K562 (cell line): ENCODE measurements around the gene TSC22D2. TPM values are rescaled to one million over a fixed set of nuclear protein-coding genes. Genes with fewer than 3 reads are reported as not detected.

ENCODE experiments used
- ATAC-seq: fragments of 200-7000 bp; cut with Tn5 transposase; 3 replicates; pipeline ENCODE4 v1.9.1; 2020; ENCODE audit warnings: moderate library complexity
- BruUV-seq: library from RNA; stranded (reverse); fragments of 400-500 nt; replicated peaks from 2 replicates; lab custom pipeline; 2021; lab: Mats Ljungman, UMichigan
- CTCF ChIA-PET: fragments of 300-600 bp; formaldehyde crosslinking; extraction: SDS; loops from one replicate; lab custom pipeline; 2021; ENCODE audit warnings: low intra/inter-chr PET ratio; lab: Yijun Ruan, JAX
- POLR2A ChIA-PET: fragments of 300-600, 350-650 bp; sonication (Branson Sonifier 250); formaldehyde crosslinking; extraction: SDS; loops from one replicate; lab custom pipeline; 2021; ENCODE audit warnings: antibody characterized with exemption, inconsistent platforms; lab: Yijun Ruan, JAX
- DNase-seq, 4 experiments: peaks; one replicate each; pipeline versions ENCODE4 v3.0.0 to v3.0.0-alpha.2; 2011 to 2018; ENCODE audit warnings: low spot score in 3 of 4, mixed read lengths in 3 of 4; ENCODE audit errors: extremely low read depth in 1 of 4
- FAIRE-seq: peaks from 2 replicates; lab custom pipeline; 2011; peaks lifted over from hg19 to GRCh38; lab: Jason Lieb, UNC
- H2AFZ ChIP-seq: 2 replicates; pipeline ENCODE4 v1.6.0; 2011; ENCODE audit warnings: low read depth, low read length, control low read depth, inconsistent platforms
- H3K27ac ChIP-seq: fragments of 200-600 bp; 3 replicates; pipeline ENCODE4 v1.8.0; 2011; ENCODE audit warnings: low read depth, mild to moderate bottlenecking, control low read depth, inconsistent platforms, low read length, moderate library complexity, mixed read lengths; ENCODE audit errors: extremely low read depth
- H3K27me3 ChIP-seq, 2 experiments: fragments of 300-600 bp in 1 of 2; 2 replicates in 1 of 2; 3 replicates in 1 of 2; pipeline versions ENCODE4 v1.6.0 to v1.8.0; 2011; ENCODE audit warnings: inconsistent platforms in 2 of 2, low read length in 2 of 2, mild to moderate bottlenecking in 1 of 2, mixed read lengths in 1 of 2, moderate library complexity in 1 of 2; ENCODE audit not compliant: control insufficient read depth in 2 of 2, insufficient read depth in 2 of 2
- H3K36me3 ChIP-seq: fragments of 300-600 bp; 3 replicates; pipeline ENCODE4 v1.8.0; 2011; ENCODE audit warnings: mild to moderate bottlenecking, low read length, inconsistent platforms; ENCODE audit not compliant: control insufficient read depth, insufficient read depth
- H3K4me1 ChIP-seq, 2 experiments: fragments of 200-600 bp in 1 of 2; replicated peaks in 1 of 2; 2 replicates in 1 of 2; 3 replicates in 1 of 2; pipeline versions ENCODE4 v1.5.1 to v1.8.0; 2011; ENCODE audit warnings: inconsistent platforms in 2 of 2, low read length in 2 of 2, mild to moderate bottlenecking in 1 of 2, mixed read lengths in 1 of 2, moderate library complexity in 1 of 2; ENCODE audit not compliant: control insufficient read depth in 2 of 2, insufficient read depth in 2 of 2
- H3K4me2 ChIP-seq: 2 replicates; pipeline ENCODE4 v1.6.1; 2011; ENCODE audit warnings: low read length, control low read depth, inconsistent platforms, mixed read lengths; ENCODE audit not compliant: insufficient read depth
- H3K4me3 ChIP-seq: fragments of 200-600 bp; sonication (generic), shearing (Covaris generic); 2 replicates; pipeline ENCODE4 v1.5.1; 2016; ENCODE audit warnings: control low read depth, inconsistent platforms
- H3K79me2 ChIP-seq: fragments of 200-600 bp; 3 replicates; pipeline ENCODE4 v1.8.0; 2011; ENCODE audit warnings: low read length, inconsistent platforms; ENCODE audit not compliant: control insufficient read depth, insufficient read depth
- H3K9ac ChIP-seq, 2 experiments: 2 replicates each; pipeline versions ENCODE4 v1.6.0 to v1.6.1; 2011; ENCODE audit warnings: low read depth in 2 of 2, low read length in 2 of 2, control low read depth in 1 of 2, inconsistent platforms in 1 of 2, mild to moderate bottlenecking in 1 of 2, mixed read lengths in 1 of 2; ENCODE audit not compliant: insufficient read depth in 1 of 2
- H3K9me1 ChIP-seq: one replicate; pipeline ENCODE4 v1.6.0; 2011; ENCODE audit warnings: inconsistent platforms, mild to moderate bottlenecking, low read length, moderate library complexity; ENCODE audit not compliant: control insufficient read depth, insufficient read depth
- H3K9me3 ChIP-seq: replicated peaks from 2 replicates; pipeline ENCODE4 v1.5.1; 2011; ENCODE audit warnings: low read depth, low read length, inconsistent platforms; ENCODE audit not compliant: control insufficient read depth, insufficient read depth
- H4K20me1 ChIP-seq: replicated peaks from 2 replicates; pipeline ENCODE4 v1.6.1; 2011; ENCODE audit warnings: low read length, inconsistent platforms, mixed read lengths; ENCODE audit not compliant: control insufficient read depth, insufficient read depth
- BACH1 ChIP-seq: fragments of 200-800 bp; sonication (Bioruptor generic); IDR thresholded peaks from 2 replicates; pipeline ENCODE4 v1.6.1; 2016; ENCODE audit warnings: missing genetic modification characterization, missing compliant biosample characterization
- CBFA2T3 ChIP-seq: fragments of 450-650 bp; IDR thresholded peaks from 2 replicates; pipeline ENCODE4 v1.6.1; 2017
- HMG20B ChIP-seq: fragments of 250-450 bp; sonication (Bioruptor Pico); IDR thresholded peaks from 2 replicates; pipeline ENCODE4 v1.5.0; 2021; ENCODE audit warnings: mild to moderate bottlenecking
- PCBP1 ChIP-seq: fragments of 200-400 bp; formaldehyde crosslinking; IDR thresholded peaks from 2 replicates; pipeline ENCODE4 v1.6.1; 2018; ENCODE audit warnings: mild to moderate bottlenecking, low read depth, low read length; ENCODE audit not compliant: poor library complexity, severe bottlenecking
- RBM17 ChIP-seq: fragments of 200-400 bp; formaldehyde crosslinking; IDR thresholded peaks from 2 replicates; pipeline ENCODE4 v1.6.1; 2017; ENCODE audit warnings: low read depth, mild to moderate bottlenecking, low read length, borderline replicate concordance
- SIX5 ChIP-seq, 2 experiments: IDR thresholded peaks; 2 replicates each; pipeline ENCODE4 v1.6.1; 2011; ENCODE audit warnings: low read length in 2 of 2, borderline replicate concordance in 1 of 2, low read depth in 1 of 2, mild to moderate bottlenecking in 1 of 2, moderate library complexity in 1 of 2; ENCODE audit not compliant: insufficient read depth in 1 of 2
- SNRNP70 ChIP-seq: fragments of 200-400 bp; formaldehyde crosslinking; optimal IDR thresholded peaks from 2 replicates; pipeline ENCODE3; 2017; ENCODE audit warnings: low read depth, low read length
- TRIM28 ChIP-seq: fragments of 450-650 bp; IDR thresholded peaks from 2 replicates; pipeline ENCODE4 v1.6.1; 2017
- ZNF586 ChIP-seq: fragments of 450-650 bp; formaldehyde crosslinking; conservative IDR thresholded peaks from 2 replicates; pipeline ENCODE4 v1.4.0; 2020; ENCODE audit warnings: mild to moderate bottlenecking, moderate library complexity
- WGBS: fragments of 100-300 bp; shearing (Covaris generic); methylation state at CpG from one replicate; pipeline ENCODE4 v1.1.6; 2016; ENCODE audit warnings: low coverage, mixed read lengths; ENCODE audit not compliant: insufficient coverage; ENCODE audit errors: missing lambda C conversion rate; 5-methylcytosine and 5-hydroxymethylcytosine counted together
- in situ Hi-C: fragments of 300-500 bp; cut with MboI; formaldehyde crosslinking; loops from 4 replicates; pipeline ENCODE4 v1.15.0; 2018; ENCODE audit warnings: inconsistent platforms, mixed read lengths
- intact Hi-C: fragments of 100-400 bp; cut with micrococcal nuclease; formaldehyde crosslinking; loops from 2 replicates; pipeline ENCODE4 v1.14.2; 2022
- polyA plus RNA-seq, 8 experiments: library from polyadenylated mRNA; depleted of rRNA in 4 of 8; stranded (reverse) in 5 of 8; unstranded in 3 of 8; fragments of >200 nt; fragmentation: Nextera tagmentation in 2 of 8; fragmentation: Illumina TruSeq in 1 of 8; extraction: Ambion mirVana in 2 of 8; extraction: Trizol in 1 of 8; gene quantifications; 2 replicates each; pipeline versions ENCODE4 v1.2.1 to v1.2.3, GENCODE V29; 2011 to 2014; ENCODE audit warnings: inconsistent platforms in 1 of 8, missing spikeins in 1 of 8
- total RNA-seq, 7 experiments: library from RNA; depleted of rRNA in 6 of 7; stranded (reverse); fragments of >200 nt in 6 of 7; fragmentation: Illumina TruSeq in 2 of 7; extraction: Trizol in 2 of 7; gene quantifications; 2 replicates each; pipeline versions ENCODE4 v1.2.1 to v1.2.3, GENCODE V29; 2011 to 2021; ENCODE audit warnings: low replicate concordance in 1 of 7
- TF ChIP-seq, protein P1 (sequence below), 2 experiments: fragments of 450-650 bp; IDR thresholded peaks; 2 replicates each; pipeline ENCODE4 v1.6.1; 2016; ENCODE audit warnings: mild to moderate bottlenecking in 2 of 2, borderline replicate concordance in 1 of 2, low read depth in 1 of 2, moderate library complexity in 1 of 2
- TF ChIP-seq, protein P2 (sequence below): sonication (generic); formaldehyde crosslinking; IDR thresholded peaks from 2 replicates; pipeline ENCODE4 v1.8.1; 2022; ENCODE audit warnings: missing genetic modification reagents
- TF ChIP-seq, protein P3 (sequence below): sonication (generic); formaldehyde crosslinking; IDR thresholded peaks from 2 replicates; pipeline ENCODE4 v1.8.0; 2023; ENCODE audit warnings: mild to moderate bottlenecking, missing genetic modification reagents

TSC22D2 gene
- total and polyA plus RNA-seq, 9 of the 15 experiments (the other 6 are each of a cell fraction or from before 2014, with no cell fraction given): 5.5 to 44.0 (median 19.3) TPM

DNA sequence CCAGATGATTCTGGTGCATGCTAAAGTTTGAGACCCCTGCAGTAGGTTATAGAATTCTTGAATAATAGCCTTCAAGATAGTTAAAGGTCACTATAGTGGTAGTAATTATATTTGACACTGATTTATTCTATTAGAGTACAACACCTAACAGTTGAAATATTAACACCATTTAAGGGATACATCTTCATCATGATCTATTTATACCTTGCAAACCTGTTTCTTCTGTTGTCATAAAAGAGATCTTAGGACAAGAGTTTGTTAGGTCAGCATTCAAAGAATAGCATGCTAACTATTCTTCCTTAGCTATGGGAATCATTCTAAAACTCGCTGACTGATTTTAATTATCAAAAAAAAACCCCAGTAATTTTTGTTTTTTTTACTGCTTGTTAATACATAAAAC, 46.5 kb downstream of the TSC22D2 start:
- 100% methylated on average over 1 of the region's 1 CpG for WGBS
- Histone ChIP-seq H3K4me1 (peaks cover 18 to 34% of the 10 kb centered on the region in 2 experiments), H4K20me1 (no peaks in the 10 kb centered on the region), H3K79me2 (peaks cover 83% of the 10 kb centered on the region), H2AFZ (no peak overlapping the region), H3K27ac (no peak overlapping the region), H3K9me1 (no peaks in the 10 kb centered on the region), H3K27me3 (no peaks in the 10 kb centered on the region), H3K4me3 (no peak overlapping the region), H3K36me3 (peaks cover 54% of the 10 kb centered on the region), H3K9ac (no peak overlapping the region), H3K9me3 (no peaks in the 10 kb centered on the region), H3K4me2 (no peak overlapping the region)
- BruUV-seq: no TSS peak
- ChIA-PET CTCF (no interaction called here), POLR2A (interaction anchor here (0.6 kb wide), 1 partner anchor 689 kb away, joined by 3 read pairs; no protein-coding TSS in a partner anchor)
- in situ Hi-C loops (no loop called here), intact Hi-C loops (no loop called here)
- ATAC-seq: no peak
- FAIRE-seq: no peak
- DNase-seq: no peak
- no peak for TF ChIP-seq TRIM28
- no peak for TF ChIP-seq RBM17
- TF ChIP-seq, protein P1, sequence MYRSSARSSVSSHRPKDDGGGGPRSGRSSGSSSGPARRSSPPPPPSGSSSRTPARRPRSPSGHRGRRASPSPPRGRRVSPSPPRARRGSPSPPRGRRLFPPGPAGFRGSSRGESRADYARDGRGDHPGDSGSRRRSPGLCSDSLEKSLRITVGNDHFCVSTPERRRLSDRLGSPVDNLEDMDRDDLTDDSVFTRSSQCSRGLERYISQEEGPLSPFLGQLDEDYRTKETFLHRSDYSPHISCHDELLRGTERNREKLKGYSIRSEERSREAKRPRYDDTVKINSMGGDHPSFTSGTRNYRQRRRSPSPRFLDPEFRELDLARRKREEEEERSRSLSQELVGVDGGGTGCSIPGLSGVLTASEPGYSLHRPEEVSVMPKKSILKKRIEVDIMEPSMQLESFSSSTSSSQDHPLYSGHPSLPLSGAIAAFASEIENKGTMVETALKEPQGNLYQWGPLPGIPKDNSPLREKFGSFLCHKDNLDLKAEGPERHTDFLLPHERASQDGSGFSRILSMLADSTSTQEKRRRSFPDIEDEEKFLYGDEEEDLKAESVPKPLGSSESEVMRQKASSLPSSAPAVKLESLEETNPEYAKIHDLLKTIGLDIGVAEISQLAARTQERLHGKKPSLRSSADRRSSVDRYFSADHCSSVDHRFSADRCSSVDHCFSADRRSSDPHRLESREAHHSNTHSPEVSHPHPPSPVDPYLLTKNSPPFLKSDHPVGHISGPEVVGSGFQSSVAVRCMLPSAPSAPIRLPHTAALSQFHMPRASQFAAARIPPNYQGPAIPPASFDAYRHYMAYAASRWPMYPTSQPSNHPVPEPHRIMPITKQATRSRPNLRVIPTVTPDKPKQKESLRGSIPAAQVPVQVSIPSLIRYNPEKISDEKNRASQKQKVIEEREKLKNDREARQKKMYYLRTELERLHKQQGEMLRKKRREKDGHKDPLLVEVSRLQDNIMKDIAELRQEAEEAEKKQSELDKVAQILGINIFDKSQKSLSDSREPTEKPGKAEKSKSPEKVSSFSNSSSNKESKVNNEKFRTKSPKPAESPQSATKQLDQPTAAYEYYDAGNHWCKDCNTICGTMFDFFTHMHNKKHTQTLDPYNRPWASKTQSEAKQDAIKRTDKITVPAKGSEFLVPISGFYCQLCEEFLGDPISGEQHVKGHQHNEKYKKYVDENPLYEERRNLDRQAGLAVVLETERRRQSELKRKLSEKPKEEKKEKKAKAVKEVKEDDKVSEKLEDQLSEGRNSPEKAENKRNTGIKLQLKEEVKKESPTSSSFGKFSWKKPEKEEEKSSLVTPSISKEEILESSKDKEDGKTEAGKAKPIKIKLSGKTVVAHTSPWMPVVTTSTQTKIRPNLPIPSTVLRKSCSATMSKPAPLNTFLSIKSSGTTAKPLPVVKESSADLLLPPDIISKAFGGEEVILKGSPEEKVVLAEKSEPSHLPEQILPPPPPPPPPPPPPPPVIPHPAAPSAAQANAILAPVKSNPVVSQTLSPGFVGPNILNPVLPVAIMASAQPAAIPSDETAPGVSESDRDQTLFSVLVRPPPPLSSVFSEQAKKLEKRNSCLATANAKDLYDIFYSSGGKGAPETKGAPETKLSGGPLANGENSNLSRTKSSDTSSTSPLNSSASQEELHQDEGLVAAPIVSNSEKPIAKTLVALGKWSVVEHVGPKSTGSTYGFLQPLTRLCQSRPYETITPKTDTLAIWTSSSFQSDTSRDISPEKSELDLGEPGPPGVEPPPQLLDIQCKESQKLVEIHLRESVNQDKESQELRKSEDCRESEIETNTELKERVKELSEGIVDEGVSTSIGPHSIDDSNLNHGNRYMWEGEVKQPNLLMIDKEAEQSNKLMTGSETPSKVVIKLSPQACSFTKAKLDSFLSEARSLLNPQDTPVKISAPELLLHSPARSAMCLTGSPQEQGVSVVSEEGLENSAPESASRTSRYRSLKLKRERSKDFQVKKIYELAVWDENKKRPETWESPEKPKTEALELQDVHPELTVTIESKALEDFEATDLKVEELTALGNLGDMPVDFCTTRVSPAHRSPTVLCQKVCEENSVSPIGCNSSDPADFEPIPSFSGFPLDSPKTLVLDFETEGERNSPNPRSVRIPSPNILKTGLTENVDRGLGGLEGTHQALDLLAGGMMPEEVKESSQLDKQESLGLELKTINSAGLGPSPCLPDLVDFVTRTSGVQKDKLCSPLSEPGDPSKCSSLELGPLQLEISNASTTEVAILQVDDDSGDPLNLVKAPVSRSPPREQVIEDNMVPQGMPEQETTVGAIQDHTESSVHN (IDR thresholded peaks at IDR 0.05; ENCODE audit: borderline replicate concordance in 1 of 2, low read depth in 1 of 2): no peak
- TF ChIP-seq ZNF586: no peak
- TF ChIP-seq PCBP1: no peak
- TF ChIP-seq BACH1 (tag): no peak
- TF ChIP-seq, protein P2, sequence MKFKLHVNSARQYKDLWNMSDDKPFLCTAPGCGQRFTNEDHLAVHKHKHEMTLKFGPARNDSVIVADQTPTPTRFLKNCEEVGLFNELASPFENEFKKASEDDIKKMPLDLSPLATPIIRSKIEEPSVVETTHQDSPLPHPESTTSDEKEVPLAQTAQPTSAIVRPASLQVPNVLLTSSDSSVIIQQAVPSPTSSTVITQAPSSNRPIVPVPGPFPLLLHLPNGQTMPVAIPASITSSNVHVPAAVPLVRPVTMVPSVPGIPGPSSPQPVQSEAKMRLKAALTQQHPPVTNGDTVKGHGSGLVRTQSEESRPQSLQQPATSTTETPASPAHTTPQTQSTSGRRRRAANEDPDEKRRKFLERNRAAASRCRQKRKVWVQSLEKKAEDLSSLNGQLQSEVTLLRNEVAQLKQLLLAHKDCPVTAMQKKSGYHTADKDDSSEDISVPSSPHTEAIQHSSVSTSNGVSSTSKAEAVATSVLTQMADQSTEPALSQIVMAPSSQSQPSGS (CRISPR knock-in tag): no peak
- no peak for TF ChIP-seq HMG20B
- TF ChIP-seq SNRNP70: no peak
- TF ChIP-seq SIX5 (IDR thresholded peaks at IDR 0.05; ENCODE audit: borderline replicate concordance in 1 of 2, insufficient read depth in 1 of 2, low read depth in 1 of 2, low read length in 2 of 2): no peak
- no peak for TF ChIP-seq CBFA2T3
- TF ChIP-seq, protein P3, sequence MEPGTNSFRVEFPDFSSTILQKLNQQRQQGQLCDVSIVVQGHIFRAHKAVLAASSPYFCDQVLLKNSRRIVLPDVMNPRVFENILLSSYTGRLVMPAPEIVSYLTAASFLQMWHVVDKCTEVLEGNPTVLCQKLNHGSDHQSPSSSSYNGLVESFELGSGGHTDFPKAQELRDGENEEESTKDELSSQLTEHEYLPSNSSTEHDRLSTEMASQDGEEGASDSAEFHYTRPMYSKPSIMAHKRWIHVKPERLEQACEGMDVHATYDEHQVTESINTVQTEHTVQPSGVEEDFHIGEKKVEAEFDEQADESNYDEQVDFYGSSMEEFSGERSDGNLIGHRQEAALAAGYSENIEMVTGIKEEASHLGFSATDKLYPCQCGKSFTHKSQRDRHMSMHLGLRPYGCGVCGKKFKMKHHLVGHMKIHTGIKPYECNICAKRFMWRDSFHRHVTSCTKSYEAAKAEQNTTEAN (CRISPR knock-in tag): no peak
